ENCODE data around the gene WNT7B. TPM values are rescaled to one million over a fixed set of nuclear protein-coding genes. Genes with fewer than 3 reads are reported as not detected.

The WNT7B gene
- total and polyA plus RNA-seq, 8 donors: 0.06 to 2.0 TPM; not detected in 6

DNA sequence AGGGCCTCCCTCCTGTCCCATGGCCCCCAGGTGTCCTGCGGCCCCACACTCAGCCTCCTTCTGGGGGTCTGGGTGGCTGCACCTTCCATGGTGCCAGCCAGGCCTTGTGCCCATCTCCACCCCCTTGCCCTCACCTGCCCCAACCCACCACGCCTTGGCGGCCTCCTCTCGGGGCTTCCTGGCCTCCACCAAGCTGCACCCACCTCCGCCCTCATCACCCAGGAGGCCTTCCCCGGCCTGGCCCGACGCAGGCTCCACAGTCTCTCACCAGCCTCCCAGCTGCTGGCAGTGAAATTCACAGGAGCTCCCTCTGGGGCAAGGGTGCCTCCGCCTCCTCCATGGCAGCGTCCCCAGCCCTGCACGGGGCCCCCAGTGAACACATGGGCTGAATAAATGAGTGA lies 35.9 kb upstream of the WNT7B start:
- H3K4me3 ChIP-seq: peak overlapping the region in 3 of 4 donors; percentile 60 to 64 (median 62)
- peaks cover 22 to 49% (median 46%) of the 10 kb centered on the region in 4 donors for H3K4me1 ChIP-seq
- intact Hi-C loops (cut with DNase I; ENCODE audit: low total_unique reads): loop anchor here (10.0 kb wide), 1 partner anchor 62 kb away; no protein-coding TSS in a partner anchor
- WGBS, 5 donors: 33 to 43% (median 39%) methylated on average over 6 to 11 of the region's 11 CpGs
- H3K27ac ChIP-seq: peak overlapping the region; percentile 97 to 99 (median 98)
- TF ChIP-seq CTCF (IDR thresholded peaks at IDR 0.05): no peak
- TF ChIP-seq POLR2A (IDR thresholded peaks at IDR 0.05): no peak
- no peak for TF ChIP-seq EP300 (IDR thresholded peaks at IDR 0.05)
- no peak for TF ChIP-seq POLR2AphosphoS5 (IDR thresholded peaks at IDR 0.05)
- H3K27me3 ChIP-seq: no peaks in the 10 kb centered on the region
- no peaks in the 10 kb centered on the region for H3K36me3 ChIP-seq
- DNase-seq: no peak
- H3K9me3 ChIP-seq: peaks cover 0 to 9% (median 4%) of the 10 kb centered on the region in 4 donors

DNA sequence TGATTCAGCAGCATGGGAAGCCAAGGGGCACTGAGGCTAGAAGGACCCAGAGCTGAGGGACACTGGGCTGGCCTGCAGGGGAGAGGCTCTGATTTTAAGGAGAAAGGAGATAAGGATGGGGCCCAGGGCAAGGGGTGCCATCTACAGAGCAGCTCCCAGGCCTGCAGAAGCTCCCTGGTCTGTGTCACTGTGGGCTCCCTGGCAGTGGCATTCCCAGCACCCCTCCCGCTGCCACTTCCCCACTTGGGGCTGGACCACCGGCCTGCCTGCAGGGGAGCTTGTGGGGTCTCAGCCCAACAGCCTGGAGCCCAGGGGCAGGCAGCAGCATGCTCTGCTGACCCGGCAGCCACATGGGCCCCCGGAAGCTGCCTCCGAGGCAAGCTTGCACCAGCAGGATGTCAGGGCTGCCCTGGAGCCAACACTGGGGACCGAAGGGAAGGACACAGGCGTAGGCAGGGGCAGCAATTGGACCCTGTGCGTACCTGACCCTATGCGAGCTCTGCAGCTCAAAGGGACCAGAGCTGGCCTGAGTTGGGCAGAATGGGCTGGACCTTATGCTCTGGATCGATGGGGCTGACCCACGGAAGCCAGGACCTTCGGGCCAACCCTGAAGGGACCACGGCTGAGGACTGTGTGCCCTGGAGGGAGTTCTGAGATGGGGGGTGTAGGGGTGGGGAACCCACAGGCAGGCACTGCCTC lies 35.4 kb upstream of the WNT7B start:
- WGBS, 5 donors: 91 to 97% (median 95%) methylated on average over 8 to 13 of the region's 13 CpGs
- H3K9me3 ChIP-seq: peaks cover 0 to 9% (median 4%) of the 10 kb centered on the region in 4 donors
- DNase-seq: no peak
- H3K36me3 ChIP-seq: no peaks in the 10 kb centered on the region
- peaks cover 27 to 54% (median 52%) of the 10 kb centered on the region in 4 donors for H3K4me1 ChIP-seq
- TF ChIP-seq CTCF (IDR thresholded peaks at IDR 0.05): no peak
- peak overlapping the region; percentile 6 to 98 (median 97) for H3K27ac ChIP-seq
- intact Hi-C loops (cut with DNase I; ENCODE audit: low total_unique reads): loop anchor here (10.0 kb wide), 1 partner anchor 62 kb away; no protein-coding TSS in a partner anchor
- no peak overlapping the region for H3K4me3 ChIP-seq
- H3K27me3 ChIP-seq: no peaks in the 10 kb centered on the region

- intact Hi-C loops (cut with DNase I; ENCODE audit: low total_unique reads): loop anchor here (10.0 kb wide), 1 partner anchor 63 kb away; no protein-coding TSS in a partner anchor
- DNase-seq: no peak
- 76 to 89% (median 85%) methylated on average over 3 to 18 of the region's 18 CpGs for WGBS, 5 donors
Observed at GRCh38 chr22:46011627-46012181, 34.7 kb upstream of the WNT7B start.

More at GRCh38 chr22:46011627-46012181, 34.7 kb upstream of the WNT7B start:
- peaks cover 0 to 9% (median 4%) of the 10 kb centered on the region in 4 donors for H3K9me3 ChIP-seq
- H3K36me3 ChIP-seq: no peaks in the 10 kb centered on the region
- H3K4me1 ChIP-seq: peaks cover 34 to 61% (median 58%) of the 10 kb centered on the region in 4 donors
- H3K27ac ChIP-seq: peak overlapping the region; percentile 60 to 98 (median 97)
- TF ChIP-seq CTCF (IDR thresholded peaks at IDR 0.05): no peak
- no peak for TF ChIP-seq POLR2AphosphoS5 (IDR thresholded peaks at IDR 0.05)
- TF ChIP-seq EP300 (IDR thresholded peaks at IDR 0.05): no peak
- TF ChIP-seq POLR2A (IDR thresholded peaks at IDR 0.05): no peak
- H3K4me3 ChIP-seq: no peak overlapping the region
- no peaks in the 10 kb centered on the region for H3K27me3 ChIP-seq

Data from stomach (tissue), 9 donors.